GM23248 (cell line): Measurements from ENCODE around the gene TMEM169.
"Not testable (repeated sequence)": the region's sequence is repeated elsewhere in the genome, so short reads cannot be mapped to it uniquely, and the experiment has no call there.

ENCODE experiments used
- EZH2 ChIP-seq: fragments of 200-600 bp; sonication (generic); IDR thresholded peaks from 2 replicates; pipeline ENCODE4 v1.6.1; 2018; ENCODE audit warnings: antibody characterized with exemption, mild to moderate bottlenecking; ENCODE audit not compliant: insufficient read depth, poor library complexity, severe bottlenecking
- EZH2phosphoT487 ChIP-seq: fragments of 200-600 bp; sonication (generic); IDR thresholded peaks from 2 replicates; pipeline ENCODE4 v1.6.1; 2018; ENCODE audit warnings: antibody characterized with exemption, moderate library complexity, mild to moderate bottlenecking, low read depth; ENCODE audit not compliant: insufficient read depth

DNA sequence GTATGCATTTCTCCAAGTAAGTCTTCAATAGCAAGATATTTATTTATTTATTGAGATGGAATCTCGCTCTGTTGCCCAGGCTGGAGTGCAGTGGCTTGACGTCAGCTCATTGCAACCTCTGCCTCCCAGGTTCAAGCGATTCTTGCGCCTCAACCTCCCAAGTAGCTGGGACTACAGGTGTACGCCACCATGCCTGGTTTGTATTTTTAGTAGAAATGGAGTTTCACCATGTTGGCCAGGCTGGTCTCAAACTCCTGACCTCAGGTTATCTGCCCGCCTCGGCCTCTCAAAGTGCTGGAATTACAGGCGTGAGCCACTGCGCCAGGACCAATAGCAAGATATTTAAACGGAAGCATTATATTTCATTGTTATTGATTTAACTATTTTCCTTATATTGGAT, 1.7 kb upstream of the TMEM169 start:
- not testable (repeated sequence) for TF ChIP-seq EZH2phosphoT487, EZH2
